Fibroblast of lung (primary cell): Measurements from ENCODE around the gene CYP2W1. TPM values are rescaled to one million over a fixed set of nuclear protein-coding genes. Genes with fewer than 3 reads are reported as not detected.
A peak's percentile ranks its signal among the peaks of the same experiment; 100 is the strongest.

ENCODE experiments used
- DNase-seq, 2 donors: peaks; one replicate each; pipeline versions ENCODE4 v3.0.0 to v3.0.0-alpha.2; 2010; ENCODE audit warnings: low read depth in 2 of 2
- H2AFZ ChIP-seq: 2 replicates; pipeline ENCODE4 v1.5.1; 2012; ENCODE audit warnings: low read length, control low read depth, inconsistent platforms
- H3K27ac ChIP-seq: 2 replicates; pipeline ENCODE4 v1.5.1; 2011; ENCODE audit warnings: low read length, control low read depth; ENCODE audit not compliant: insufficient read depth
- H3K27me3 ChIP-seq: 2 replicates; pipeline ENCODE4 v1.5.1; 2011; ENCODE audit warnings: mild to moderate bottlenecking, low read length; ENCODE audit not compliant: control insufficient read depth, insufficient read depth
- H3K36me3 ChIP-seq: 2 replicates; pipeline ENCODE4 v1.5.1; 2011; ENCODE audit warnings: low read length; ENCODE audit not compliant: control insufficient read depth, insufficient read depth
- H3K4me1 ChIP-seq: 2 replicates; pipeline ENCODE4 v1.5.1; 2011; ENCODE audit warnings: low read length; ENCODE audit not compliant: control insufficient read depth, insufficient read depth; ENCODE audit errors: extremely low read depth
- H3K4me2 ChIP-seq: 2 replicates; pipeline ENCODE4 v1.5.1; 2011; ENCODE audit warnings: low read length, control low read depth; ENCODE audit not compliant: insufficient read depth; ENCODE audit errors: extremely low read depth
- H3K4me3 ChIP-seq, 4 experiments: fragments of 200-600 bp in 1 of 4; sonication (generic) in 1 of 4; replicated peaks in 1 of 4; 2 replicates each; pipeline ENCODE4 v1.5.1; 2011 to 2016; ENCODE audit warnings: low read length in 4 of 4, low read depth in 3 of 4, mild to moderate bottlenecking in 3 of 4, control low read depth in 2 of 4, inconsistent platforms in 1 of 4, mixed read lengths in 1 of 4; ENCODE audit not compliant: insufficient read depth in 1 of 4; ENCODE audit errors: control extremely low read depth in 1 of 4
- H3K79me2 ChIP-seq: 2 replicates; pipeline ENCODE4 v1.5.1; 2012; ENCODE audit warnings: mild to moderate bottlenecking, low read length, inconsistent platforms; ENCODE audit not compliant: control insufficient read depth, insufficient read depth
- H3K9ac ChIP-seq: 2 replicates; pipeline ENCODE4 v1.5.1; 2011; ENCODE audit warnings: mild to moderate bottlenecking, low read length, control low read depth; ENCODE audit not compliant: insufficient read depth
- H3K9me3 ChIP-seq: 2 replicates; pipeline ENCODE4 v1.5.1; 2012; ENCODE audit warnings: low read depth, low read length; ENCODE audit not compliant: control insufficient read depth, insufficient read depth
- H4K20me1 ChIP-seq: 2 replicates; pipeline ENCODE4 v1.5.1; 2011; ENCODE audit warnings: low read length; ENCODE audit not compliant: control insufficient read depth, insufficient read depth; ENCODE audit errors: extremely low read depth
- CTCF ChIP-seq, 2 donors: IDR thresholded peaks in 1 of 2; conservative IDR thresholded peaks in 1 of 2; 1 replicate in 1 of 2; 2 replicates in 1 of 2; pipeline ENCODE4 v1.5.1; 2011 to 2012; ENCODE audit warnings: low read length in 2 of 2, control low read depth in 1 of 2, inconsistent platforms in 1 of 2, low read depth in 1 of 2, mild to moderate bottlenecking in 1 of 2
- EZH2 ChIP-seq: IDR thresholded peaks from 2 replicates; pipeline ENCODE4 v1.5.1; 2012; ENCODE audit warnings: low read length, control low read depth, mild to moderate bottlenecking; ENCODE audit errors: missing control alignments
- polyA plus RNA-seq, 2 donors: library from polyadenylated mRNA; depleted of rRNA in 1 of 2; stranded (reverse) in 1 of 2; unstranded in 1 of 2; fragments of >200 nt; gene quantifications; 2 replicates each; pipeline ENCODE4 v1.2.1, GENCODE V29; 2011 to 2012; ENCODE audit warnings: missing spikeins in 1 of 2
- total RNA-seq: library from RNA; depleted of rRNA; stranded (reverse); fragments of >200 nt; gene quantifications from 2 replicates; pipeline ENCODE4 v1.2.1, GENCODE V29; 2014

CYP2W1 gene
- total and polyA plus RNA-seq, 2 donors (not counting 1 experiment from before 2014, with no cell fraction given) = not detected

- DNase-seq = no peak
- no peaks in the 10 kb centered on the region for H3K79me2 ChIP-seq
- peaks cover 4% of the 10 kb centered on the region for H3K36me3 ChIP-seq
- peaks cover 4% of the 10 kb centered on the region for H3K27me3 ChIP-seq
- no peaks in the 10 kb centered on the region for H4K20me1 ChIP-seq
- H3K4me2 ChIP-seq = no peak overlapping the region
- H3K4me1 ChIP-seq = no peaks in the 10 kb centered on the region
- no peak overlapping the region for H3K27ac ChIP-seq
- H3K4me3 ChIP-seq = no peak overlapping the region
- TF ChIP-seq CTCF (conservative IDR thresholded peaks at IDR 0.05 in 1 of 2, IDR thresholded peaks at IDR 0.05 in 1 of 2; ENCODE audit: low read depth in 1 of 2, low read length in 2 of 2) (no peak), EZH2 (no peak)
- H3K9ac ChIP-seq = no peak overlapping the region
- no peak overlapping the region for H2AFZ ChIP-seq
- H3K9me3 ChIP-seq = no peaks in the 10 kb centered on the region
Measured at GRCh38 chr7:991729-992656, 9.0 kb downstream of the CYP2W1 start.

GRCh38 chr7:992709-993607, 10.0 kb downstream of the CYP2W1 start:
- TF ChIP-seq EZH2 (no peak), CTCF (conservative IDR thresholded peaks at IDR 0.05 in 1 of 2, IDR thresholded peaks at IDR 0.05 in 1 of 2; ENCODE audit: low read depth in 1 of 2, low read length in 2 of 2) (peak; percentile 97 to 99)
- DNase-seq = peak; percentile 94 to 95
- Histone ChIP-seq H3K27ac (no peak overlapping the region), H3K79me2 (no peaks in the 10 kb centered on the region), H3K4me1 (no peaks in the 10 kb centered on the region), H3K9ac (no peak overlapping the region), H3K27me3 (peaks cover 4% of the 10 kb centered on the region), H3K9me3 (no peaks in the 10 kb centered on the region), H3K4me2 (no peak overlapping the region), H4K20me1 (no peaks in the 10 kb centered on the region), H2AFZ (no peak overlapping the region), H3K4me3 (no peak overlapping the region), H3K36me3 (peaks cover 5% of the 10 kb centered on the region)
